NT2/D1 (cell line): ENCODE results near the gene ATP1B1.

ENCODE experiments used
- SUZ12 ChIP-seq: IDR thresholded peaks from 2 replicates; pipeline ENCODE4 v1.6.1; 2011; ENCODE audit not compliant: insufficient read length, insufficient read depth; ENCODE audit errors: extremely low read depth
- YY1 ChIP-seq: IDR thresholded peaks from 2 replicates; pipeline ENCODE4 v1.6.1; 2011; ENCODE audit not compliant: insufficient read length, insufficient read depth
- ZNF274 ChIP-seq: IDR thresholded peaks from 2 replicates; pipeline ENCODE4 v1.6.1; 2011; ENCODE audit warnings: mild to moderate bottlenecking, low read depth, low read length

- TF ChIP-seq YY1 (no peak), ZNF274 (no peak), SUZ12 (no peak)
Measured at GRCh38 chr1:169090308-169090899, 16.1 kb upstream of the ATP1B1 start.
